ENCODE measurements around the gene CHST9. TPM values are rescaled to one million over a fixed set of nuclear protein-coding genes. Genes with fewer than 3 reads are reported as not detected.

CHST9 gene
- total RNA-seq, 1 experiment from 2014 or later: 19.2 TPM

DNA sequence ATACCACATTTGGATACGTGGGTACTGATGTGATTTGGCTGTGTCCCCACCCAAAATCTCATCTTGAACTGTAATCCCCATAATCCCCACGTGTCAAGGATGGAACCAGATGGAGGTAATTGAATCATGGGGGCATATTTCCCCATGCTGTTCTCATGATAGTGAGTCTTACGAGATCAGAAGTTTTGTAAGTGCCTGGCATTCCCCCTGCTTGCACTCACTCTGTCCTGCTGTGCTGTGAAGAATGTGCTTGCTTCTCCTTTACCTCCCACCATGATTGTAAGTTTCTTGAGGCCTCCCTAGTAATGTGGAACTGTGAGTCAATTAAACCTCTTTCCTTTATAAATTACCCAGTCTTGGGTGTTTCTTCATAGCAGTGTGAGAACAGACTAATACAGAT lies 70.3 kb downstream of the CHST9 start (continued):
- TF ChIP-seq ESRRA (CRISPR knock-in tag; IDR thresholded peaks at IDR 0.05; ENCODE audit: borderline replicate concordance) (no peak), NFE2L1 (CRISPR knock-in tag; IDR thresholded peaks at IDR 0.05) (no peak), ZNF121 (CRISPR knock-in tag; IDR thresholded peaks at IDR 0.05) (no peak), FOXK1 (CRISPR knock-in tag; IDR thresholded peaks at IDR 0.05) (no peak)
- TF ChIP-seq, protein P1, sequence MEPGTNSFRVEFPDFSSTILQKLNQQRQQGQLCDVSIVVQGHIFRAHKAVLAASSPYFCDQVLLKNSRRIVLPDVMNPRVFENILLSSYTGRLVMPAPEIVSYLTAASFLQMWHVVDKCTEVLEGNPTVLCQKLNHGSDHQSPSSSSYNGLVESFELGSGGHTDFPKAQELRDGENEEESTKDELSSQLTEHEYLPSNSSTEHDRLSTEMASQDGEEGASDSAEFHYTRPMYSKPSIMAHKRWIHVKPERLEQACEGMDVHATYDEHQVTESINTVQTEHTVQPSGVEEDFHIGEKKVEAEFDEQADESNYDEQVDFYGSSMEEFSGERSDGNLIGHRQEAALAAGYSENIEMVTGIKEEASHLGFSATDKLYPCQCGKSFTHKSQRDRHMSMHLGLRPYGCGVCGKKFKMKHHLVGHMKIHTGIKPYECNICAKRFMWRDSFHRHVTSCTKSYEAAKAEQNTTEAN (CRISPR knock-in tag; IDR thresholded peaks at IDR 0.05): no peak
- TF ChIP-seq, protein P2, sequence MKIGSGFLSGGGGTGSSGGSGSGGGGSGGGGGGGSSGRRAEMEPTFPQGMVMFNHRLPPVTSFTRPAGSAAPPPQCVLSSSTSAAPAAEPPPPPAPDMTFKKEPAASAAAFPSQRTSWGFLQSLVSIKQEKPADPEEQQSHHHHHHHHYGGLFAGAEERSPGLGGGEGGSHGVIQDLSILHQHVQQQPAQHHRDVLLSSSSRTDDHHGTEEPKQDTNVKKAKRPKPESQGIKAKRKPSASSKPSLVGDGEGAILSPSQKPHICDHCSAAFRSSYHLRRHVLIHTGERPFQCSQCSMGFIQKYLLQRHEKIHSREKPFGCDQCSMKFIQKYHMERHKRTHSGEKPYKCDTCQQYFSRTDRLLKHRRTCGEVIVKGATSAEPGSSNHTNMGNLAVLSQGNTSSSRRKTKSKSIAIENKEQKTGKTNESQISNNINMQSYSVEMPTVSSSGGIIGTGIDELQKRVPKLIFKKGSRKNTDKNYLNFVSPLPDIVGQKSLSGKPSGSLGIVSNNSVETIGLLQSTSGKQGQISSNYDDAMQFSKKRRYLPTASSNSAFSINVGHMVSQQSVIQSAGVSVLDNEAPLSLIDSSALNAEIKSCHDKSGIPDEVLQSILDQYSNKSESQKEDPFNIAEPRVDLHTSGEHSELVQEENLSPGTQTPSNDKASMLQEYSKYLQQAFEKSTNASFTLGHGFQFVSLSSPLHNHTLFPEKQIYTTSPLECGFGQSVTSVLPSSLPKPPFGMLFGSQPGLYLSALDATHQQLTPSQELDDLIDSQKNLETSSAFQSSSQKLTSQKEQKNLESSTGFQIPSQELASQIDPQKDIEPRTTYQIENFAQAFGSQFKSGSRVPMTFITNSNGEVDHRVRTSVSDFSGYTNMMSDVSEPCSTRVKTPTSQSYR (CRISPR knock-in tag; IDR thresholded peaks at IDR 0.05): no peak
- TF ChIP-seq, protein P3, sequence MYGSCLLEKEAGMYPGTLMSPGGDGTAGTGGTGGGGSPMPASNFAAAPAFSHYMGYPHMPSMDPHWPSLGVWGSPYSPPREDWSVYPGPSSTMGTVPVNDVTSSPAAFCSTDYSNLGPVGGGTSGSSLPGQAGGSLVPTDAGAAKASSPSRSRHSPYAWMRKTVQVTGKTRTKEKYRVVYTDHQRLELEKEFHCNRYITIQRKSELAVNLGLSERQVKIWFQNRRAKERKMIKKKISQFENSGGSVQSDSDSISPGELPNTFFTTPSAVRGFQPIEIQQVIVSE (CRISPR knock-in tag; IDR thresholded peaks at IDR 0.05; ENCODE audit: borderline replicate concordance): no peak
- TF ChIP-seq, protein P4, sequence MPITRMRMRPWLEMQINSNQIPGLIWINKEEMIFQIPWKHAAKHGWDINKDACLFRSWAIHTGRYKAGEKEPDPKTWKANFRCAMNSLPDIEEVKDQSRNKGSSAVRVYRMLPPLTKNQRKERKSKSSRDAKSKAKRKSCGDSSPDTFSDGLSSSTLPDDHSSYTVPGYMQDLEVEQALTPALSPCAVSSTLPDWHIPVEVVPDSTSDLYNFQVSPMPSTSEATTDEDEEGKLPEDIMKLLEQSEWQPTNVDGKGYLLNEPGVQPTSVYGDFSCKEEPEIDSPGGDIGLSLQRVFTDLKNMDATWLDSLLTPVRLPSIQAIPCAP (CRISPR knock-in tag; IDR thresholded peaks at IDR 0.05): no peak

DNA sequence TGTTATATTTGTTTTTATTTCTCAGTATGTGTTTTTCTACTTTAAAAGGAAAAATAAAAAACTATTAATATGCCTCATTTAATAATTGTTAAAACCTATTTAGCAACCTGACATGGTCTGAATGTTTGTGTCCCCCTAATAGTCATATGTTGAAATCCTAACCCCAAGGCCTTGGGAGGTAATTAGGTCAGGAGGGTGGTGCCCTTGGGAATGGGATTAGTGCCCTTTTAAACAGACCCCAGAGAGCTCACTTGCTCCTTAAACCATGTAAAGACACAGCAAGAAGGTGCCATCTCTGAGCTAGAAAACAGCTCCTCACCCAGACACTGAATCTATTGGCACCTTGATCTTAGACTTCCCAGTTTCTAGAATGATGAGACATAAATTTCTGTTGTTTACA lies 71.8 kb downstream of the CHST9 start:
- no peak overlapping the region for H3K4me3 Mint-ChIP-seq
- DNase-seq (ENCODE audit: low spot score): no peak
- no peak for ATAC-seq
- peaks cover 39% of the 10 kb centered on the region for H3K36me3 Mint-ChIP-seq
- CTCF ChIA-PET: no interaction called here
- H3K4me1 Mint-ChIP-seq: peaks cover 14% of the 10 kb centered on the region; the same call in 1 of the 2 replicates
- H3K27me3 Mint-ChIP-seq (ENCODE audit: low read depth): no peaks in the 10 kb centered on the region
- TF ChIP-seq NFYB (CRISPR knock-in tag; conservative IDR thresholded peaks at IDR 0.05; ENCODE audit: low read depth): no peak
- TF ChIP-seq, protein P5, sequence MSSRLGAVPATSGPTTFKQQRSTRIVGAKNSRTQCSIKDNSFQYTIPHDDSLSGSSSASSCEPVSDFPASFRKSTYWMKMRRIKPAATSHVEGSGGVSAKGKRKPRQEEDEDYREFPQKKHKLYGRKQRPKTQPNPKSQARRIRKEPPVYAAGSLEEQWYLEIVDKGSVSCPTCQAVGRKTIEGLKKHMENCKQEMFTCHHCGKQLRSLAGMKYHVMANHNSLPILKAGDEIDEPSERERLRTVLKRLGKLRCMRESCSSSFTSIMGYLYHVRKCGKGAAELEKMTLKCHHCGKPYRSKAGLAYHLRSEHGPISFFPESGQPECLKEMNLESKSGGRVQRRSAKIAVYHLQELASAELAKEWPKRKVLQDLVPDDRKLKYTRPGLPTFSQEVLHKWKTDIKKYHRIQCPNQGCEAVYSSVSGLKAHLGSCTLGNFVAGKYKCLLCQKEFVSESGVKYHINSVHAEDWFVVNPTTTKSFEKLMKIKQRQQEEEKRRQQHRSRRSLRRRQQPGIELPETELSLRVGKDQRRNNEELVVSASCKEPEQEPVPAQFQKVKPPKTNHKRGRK (CRISPR knock-in tag; IDR thresholded peaks at IDR 0.05; ENCODE audit: borderline replicate concordance): no peak
- TF ChIP-seq JUN (CRISPR knock-in tag; IDR thresholded peaks at IDR 0.05): no peak
- TF ChIP-seq RORB (CRISPR knock-in tag; IDR thresholded peaks at IDR 0.05): no peak
- TF ChIP-seq MXD4 (CRISPR knock-in tag; IDR thresholded peaks at IDR 0.05; ENCODE audit: borderline replicate concordance): no peak
- no peak for TF ChIP-seq ZNF396 (CRISPR knock-in tag; IDR thresholded peaks at IDR 0.05; ENCODE audit: borderline replicate concordance)
- TF ChIP-seq, protein P6, sequence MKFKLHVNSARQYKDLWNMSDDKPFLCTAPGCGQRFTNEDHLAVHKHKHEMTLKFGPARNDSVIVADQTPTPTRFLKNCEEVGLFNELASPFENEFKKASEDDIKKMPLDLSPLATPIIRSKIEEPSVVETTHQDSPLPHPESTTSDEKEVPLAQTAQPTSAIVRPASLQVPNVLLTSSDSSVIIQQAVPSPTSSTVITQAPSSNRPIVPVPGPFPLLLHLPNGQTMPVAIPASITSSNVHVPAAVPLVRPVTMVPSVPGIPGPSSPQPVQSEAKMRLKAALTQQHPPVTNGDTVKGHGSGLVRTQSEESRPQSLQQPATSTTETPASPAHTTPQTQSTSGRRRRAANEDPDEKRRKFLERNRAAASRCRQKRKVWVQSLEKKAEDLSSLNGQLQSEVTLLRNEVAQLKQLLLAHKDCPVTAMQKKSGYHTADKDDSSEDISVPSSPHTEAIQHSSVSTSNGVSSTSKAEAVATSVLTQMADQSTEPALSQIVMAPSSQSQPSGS (CRISPR knock-in tag; IDR thresholded peaks at IDR 0.05; ENCODE audit: borderline replicate concordance, low read depth): no peak
- no peak for TF ChIP-seq NFATC4 (CRISPR knock-in tag; IDR thresholded peaks at IDR 0.05)
- TF ChIP-seq, protein P7, sequence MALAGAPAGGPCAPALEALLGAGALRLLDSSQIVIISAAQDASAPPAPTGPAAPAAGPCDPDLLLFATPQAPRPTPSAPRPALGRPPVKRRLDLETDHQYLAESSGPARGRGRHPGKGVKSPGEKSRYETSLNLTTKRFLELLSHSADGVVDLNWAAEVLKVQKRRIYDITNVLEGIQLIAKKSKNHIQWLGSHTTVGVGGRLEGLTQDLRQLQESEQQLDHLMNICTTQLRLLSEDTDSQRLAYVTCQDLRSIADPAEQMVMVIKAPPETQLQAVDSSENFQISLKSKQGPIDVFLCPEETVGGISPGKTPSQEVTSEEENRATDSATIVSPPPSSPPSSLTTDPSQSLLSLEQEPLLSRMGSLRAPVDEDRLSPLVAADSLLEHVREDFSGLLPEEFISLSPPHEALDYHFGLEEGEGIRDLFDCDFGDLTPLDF (CRISPR knock-in tag; IDR thresholded peaks at IDR 0.05): no peak
- TF ChIP-seq, protein P8, sequence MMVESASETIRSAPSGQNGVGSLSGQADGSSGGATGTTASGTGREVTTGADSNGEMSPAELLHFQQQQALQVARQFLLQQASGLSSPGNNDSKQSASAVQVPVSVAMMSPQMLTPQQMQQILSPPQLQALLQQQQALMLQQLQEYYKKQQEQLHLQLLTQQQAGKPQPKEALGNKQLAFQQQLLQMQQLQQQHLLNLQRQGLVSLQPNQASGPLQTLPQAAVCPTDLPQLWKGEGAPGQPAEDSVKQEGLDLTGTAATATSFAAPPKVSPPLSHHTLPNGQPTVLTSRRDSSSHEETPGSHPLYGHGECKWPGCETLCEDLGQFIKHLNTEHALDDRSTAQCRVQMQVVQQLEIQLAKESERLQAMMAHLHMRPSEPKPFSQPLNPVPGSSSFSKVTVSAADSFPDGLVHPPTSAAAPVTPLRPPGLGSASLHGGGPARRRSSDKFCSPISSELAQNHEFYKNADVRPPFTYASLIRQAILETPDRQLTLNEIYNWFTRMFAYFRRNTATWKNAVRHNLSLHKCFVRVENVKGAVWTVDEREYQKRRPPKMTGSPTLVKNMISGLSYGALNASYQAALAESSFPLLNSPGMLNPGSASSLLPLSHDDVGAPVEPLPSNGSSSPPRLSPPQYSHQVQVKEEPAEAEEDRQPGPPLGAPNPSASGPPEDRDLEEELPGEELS (CRISPR knock-in tag; IDR thresholded peaks at IDR 0.05): no peak
- TF ChIP-seq, protein P9, sequence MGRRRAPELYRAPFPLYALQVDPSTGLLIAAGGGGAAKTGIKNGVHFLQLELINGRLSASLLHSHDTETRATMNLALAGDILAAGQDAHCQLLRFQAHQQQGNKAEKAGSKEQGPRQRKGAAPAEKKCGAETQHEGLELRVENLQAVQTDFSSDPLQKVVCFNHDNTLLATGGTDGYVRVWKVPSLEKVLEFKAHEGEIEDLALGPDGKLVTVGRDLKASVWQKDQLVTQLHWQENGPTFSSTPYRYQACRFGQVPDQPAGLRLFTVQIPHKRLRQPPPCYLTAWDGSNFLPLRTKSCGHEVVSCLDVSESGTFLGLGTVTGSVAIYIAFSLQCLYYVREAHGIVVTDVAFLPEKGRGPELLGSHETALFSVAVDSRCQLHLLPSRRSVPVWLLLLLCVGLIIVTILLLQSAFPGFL (CRISPR knock-in tag; IDR thresholded peaks at IDR 0.05; ENCODE audit: borderline replicate concordance): no peak
- no peak overlapping the region for H3K27ac Mint-ChIP-seq
- POLR2A ChIA-PET: no interaction called here
- H3K9me3 Mint-ChIP-seq: peaks cover 19% of the 10 kb centered on the region

Data from WTC11 (cell line).